ENCODE measurements around the gene THAP2.

THAP2 gene

DNA sequence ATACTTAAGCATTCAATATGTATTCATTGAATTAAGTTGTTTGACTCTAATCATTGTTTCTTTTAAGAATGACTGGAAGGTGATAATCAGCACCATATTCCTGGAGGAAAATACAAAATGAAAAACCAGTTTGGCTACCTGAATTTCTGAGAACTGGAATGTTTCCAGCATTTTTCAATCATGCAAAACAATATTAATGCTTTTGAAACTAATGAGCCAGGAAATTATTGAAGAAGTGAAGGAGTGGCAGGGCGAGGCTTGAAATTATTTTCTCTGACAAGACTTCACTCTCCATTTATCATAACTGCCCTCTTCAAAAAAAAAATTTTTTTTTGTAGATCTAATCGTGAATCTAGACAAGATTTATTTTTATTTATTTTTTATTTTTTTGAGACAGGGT, 40.8 kb downstream of the THAP2 start:
- no peak for DNase-seq

DNA sequence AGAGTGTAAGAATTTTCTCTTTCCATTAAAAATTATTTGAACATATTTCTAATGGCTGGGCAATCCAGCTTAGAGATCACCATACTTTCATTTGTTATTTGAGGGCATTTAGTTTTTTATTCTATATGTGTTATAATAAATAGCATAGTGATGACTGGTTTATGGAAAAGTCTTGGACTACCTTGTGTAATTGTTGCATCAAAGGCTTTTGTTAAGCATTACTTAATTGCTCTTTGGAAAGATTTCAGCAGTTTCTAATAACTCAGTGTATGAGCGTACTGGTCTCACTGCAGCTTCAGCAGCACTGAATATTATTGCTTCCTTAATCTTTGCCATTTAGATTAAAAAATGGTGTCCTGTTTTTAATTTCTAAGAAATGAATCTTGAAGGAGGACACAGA, 44.6 kb downstream of the THAP2 start:
- DNase-seq: no peak

DNA sequence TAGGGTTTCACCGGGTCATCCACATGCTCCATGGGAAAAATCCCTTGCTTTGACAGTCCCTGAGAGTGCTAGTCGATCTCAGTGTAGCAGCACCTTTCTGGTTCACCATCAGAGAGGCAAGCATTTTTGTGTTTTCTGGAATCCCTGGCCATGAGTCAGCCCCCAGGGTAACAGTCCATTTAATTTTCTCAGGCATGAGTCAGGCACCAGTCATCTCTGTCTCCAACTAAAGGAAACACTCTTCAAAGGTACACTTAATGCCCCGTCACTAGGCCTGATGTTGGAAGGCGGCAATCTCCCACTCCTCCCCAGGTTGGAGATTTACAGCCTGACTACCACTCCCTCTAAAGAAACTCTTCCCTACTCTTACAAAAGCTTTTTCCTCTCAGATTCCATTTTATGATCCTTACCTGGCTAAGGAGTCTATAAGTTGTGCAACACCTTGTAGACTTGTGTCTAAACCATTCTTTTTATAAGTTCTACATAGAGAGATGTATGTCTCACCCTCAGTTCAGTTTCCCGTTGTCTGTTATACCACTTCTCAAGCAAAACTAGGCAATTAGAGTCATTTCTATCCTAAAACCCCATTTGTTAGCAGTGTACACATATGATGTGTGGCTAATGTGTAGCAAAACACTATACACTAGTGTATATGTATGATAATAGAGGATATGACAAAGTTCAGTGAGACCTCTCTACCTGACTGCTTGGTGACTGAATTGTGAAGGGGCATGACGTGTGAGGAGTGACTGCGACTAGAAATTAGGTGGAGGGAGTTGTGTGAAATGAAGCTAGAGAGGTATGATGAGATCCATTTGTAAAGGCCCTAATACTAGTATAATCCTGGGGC, 46.4 kb downstream of the THAP2 start:
- DNase-seq: no peak

- no peak for DNase-seq
Measured at GRCh38 chr12:71718611-71719010, 54.5 kb downstream of the THAP2 start.

DNA sequence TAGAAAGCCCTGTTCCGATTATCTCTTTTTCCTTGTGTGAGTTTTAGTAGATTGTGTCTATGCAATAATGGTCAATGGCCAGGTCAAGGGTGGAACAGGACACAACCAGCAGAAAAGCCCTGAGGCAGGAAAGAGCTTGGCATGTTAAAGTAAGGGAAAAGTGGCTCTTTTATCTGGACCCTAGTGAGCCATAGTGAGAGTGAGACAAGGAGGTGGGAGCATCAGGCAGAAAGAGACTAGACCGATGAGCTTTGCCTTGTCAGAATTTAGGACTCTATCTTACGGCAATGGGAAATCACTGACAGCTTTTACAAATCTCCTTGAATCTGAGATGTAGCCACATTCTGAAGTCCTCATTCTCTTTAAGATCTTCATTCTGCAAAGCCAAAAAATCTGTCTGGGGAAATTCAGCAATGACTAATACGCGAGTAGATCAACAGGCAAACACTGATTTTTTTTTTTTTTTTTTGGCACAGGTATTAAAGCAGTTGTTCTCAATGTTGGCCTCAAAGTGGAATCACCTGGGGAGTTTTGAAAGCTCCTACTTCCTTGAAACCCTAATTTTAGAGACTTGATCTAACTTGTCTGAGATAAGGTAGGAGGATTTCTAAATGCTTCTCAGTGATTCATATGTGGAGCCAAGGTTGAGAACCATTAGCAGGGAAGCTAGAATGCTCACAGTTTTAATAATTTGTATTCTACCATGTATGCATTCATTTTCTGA, 55.7 kb downstream of the THAP2 start:
- no peak for DNase-seq

DNA sequence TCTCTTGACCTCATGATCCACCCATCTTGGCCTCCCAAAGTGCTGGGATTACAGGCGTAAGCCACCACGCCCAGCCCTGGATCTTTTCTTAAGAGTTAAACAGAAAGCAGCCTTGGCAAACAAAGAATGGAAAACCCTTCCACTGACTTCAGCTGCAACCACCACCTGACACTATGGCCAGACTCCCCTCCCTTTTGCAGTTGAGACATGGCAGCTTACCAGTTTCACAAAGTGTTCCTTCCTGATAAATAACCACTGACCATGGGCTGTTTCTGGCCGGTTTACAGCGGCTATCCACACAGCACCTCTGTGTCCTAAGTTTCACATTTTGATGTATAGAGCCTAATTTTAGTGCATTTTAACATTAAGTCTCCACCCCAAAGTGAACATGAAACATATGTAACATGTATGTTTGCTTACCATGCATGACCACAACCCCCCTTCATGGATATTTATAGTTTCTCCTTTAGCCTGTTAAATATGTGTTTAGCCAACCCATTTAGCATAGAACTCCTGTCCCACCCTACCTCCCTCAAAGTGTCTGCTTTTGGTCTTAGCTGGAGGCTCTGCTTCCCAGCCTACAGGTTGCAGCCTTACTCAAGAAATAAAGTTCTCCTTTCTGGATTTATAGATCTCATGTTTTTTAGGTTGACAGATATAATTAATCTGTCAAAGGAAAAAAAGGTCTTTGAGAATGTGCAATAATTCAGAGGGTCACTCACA, 57.8 kb downstream of the THAP2 start:
- DNase-seq: no peak

DNA sequence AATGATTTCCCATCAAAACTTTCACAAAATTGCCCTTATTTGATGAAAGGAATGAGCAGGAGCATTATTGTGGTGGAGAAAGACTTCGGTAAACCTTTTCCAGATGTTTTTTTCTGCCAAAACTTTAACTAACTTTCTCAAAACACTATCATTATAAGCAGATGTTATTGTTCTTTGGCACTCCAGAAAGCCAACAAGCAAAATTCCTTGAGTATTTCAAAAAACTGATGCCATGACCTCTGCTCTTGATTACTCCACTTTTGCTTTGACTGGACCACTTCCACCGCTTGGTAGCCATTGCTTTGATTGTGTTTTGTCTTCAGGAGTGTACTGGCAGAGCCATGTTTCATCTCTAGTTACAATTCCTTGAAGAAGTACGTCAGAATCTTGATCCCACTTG, 60.9 kb downstream of the THAP2 start:
- no peak for DNase-seq

DNA sequence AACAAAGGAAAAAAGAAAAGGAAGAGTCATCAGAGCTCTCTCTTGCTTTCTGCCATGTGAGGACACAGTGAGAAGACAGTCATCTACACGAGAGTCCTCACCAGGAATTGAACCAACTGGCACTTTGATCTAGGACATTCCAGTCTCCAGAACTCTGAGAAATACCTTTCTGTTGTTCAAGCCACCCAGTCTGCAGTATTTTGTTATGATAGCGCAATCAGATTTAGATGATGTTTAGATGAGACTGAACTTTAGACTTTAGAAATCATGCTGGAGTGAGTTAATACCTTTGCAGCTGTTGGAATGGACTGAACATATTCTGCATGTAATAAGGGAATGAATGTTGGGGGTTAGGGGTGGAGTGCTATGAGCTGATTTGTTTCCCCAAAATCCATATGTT, 62.4 kb downstream of the THAP2 start:
- no peak for DNase-seq

- no peak for DNase-seq
Measured at GRCh38 chr12:71727958-71728357, 63.9 kb downstream of the THAP2 start.

Measured in NCI-H2029 (cell line).